ENCODE data around the gene PTCD3. TPM values are rescaled to one million over a fixed set of nuclear protein-coding genes. Genes with fewer than 3 reads are reported as not detected.

The PTCD3 gene
- 31.6 and 74.4 TPM in 2 replicates for polyA plus RNA-seq (2011; rRNA removed)
- polyA minus RNA-seq (2011; rRNA and poly(A)+ RNA removed): 52.2 and 57.2 TPM in 2 replicates

- Histone ChIP-seq H3K36me3 (ENCODE audit: control insufficient read depth, insufficient read depth, low read length) (no peaks in the 10 kb centered on the region; the same call in 1 of the 2 replicates), H3K4me3 (ENCODE audit: low read depth, low read length) (peak within 1 kb of the TSS; percentile 70), H3K27me3 (ENCODE audit: control insufficient read depth, insufficient read depth, low read length) (no peaks in the 10 kb centered on the region)
- TF ChIP-seq CTCF (IDR thresholded peaks at IDR 0.05; ENCODE audit: insufficient read depth, low read depth, low read length): no peak
- ChIA-PET POLR2A (interaction anchor here (0.5 to 1.1 kb wide), 3 partner anchors 20 to 80 kb away, joined by 3 to 10 read pairs (median 5); no protein-coding TSS in a partner anchor), CTCF (interaction anchor here (0.9 to 1.5 kb wide), 5 partner anchors 8 to 292 kb away, joined by 3 to 6 read pairs (median 5); no protein-coding TSS in a partner anchor)
- DNase-seq (ENCODE audit: low read depth): peak; percentile 81
Observed at GRCh38 chr2:86105969-86106945, at the start of gene PTCD3. TSS of gene PTCD3 (plus strand) at chr2:86106235. CDS start at chr2:86106248, 13 bp downstream.

- no peak for DNase-seq (ENCODE audit: low read depth)
- Histone ChIP-seq H3K27me3 (ENCODE audit: control insufficient read depth, insufficient read depth, low read length) (no peaks in the 10 kb centered on the region), H3K36me3 (ENCODE audit: control insufficient read depth, insufficient read depth, low read length) (peaks cover 8% of the 10 kb centered on the region), H3K4me3 (ENCODE audit: low read depth, low read length) (no peak overlapping the region)
- ChIA-PET CTCF (interaction anchor here (1.3 to 1.7 kb wide), 3 partner anchors 11 to 168 kb away, joined by 3 to 7 read pairs (median 4); partner anchors contain the start of gene ST3GAL5), POLR2A (no interaction called here)
- TF ChIP-seq CTCF (IDR thresholded peaks at IDR 0.05; ENCODE audit: insufficient read depth, low read depth, low read length): no peak
Observed at GRCh38 chr2:86056590-86057331, 49.3 kb upstream of the PTCD3 start.

GRCh38 chr2:86062043-86062442, 44.0 kb upstream of the PTCD3 start:
- no peaks in the 10 kb centered on the region for H3K36me3 ChIP-seq (ENCODE audit: control insufficient read depth, insufficient read depth, low read length)
- H3K27me3 ChIP-seq (ENCODE audit: control insufficient read depth, insufficient read depth, low read length): no peaks in the 10 kb centered on the region
- H3K4me3 ChIP-seq (ENCODE audit: low read depth, low read length): no peak overlapping the region
- DNase-seq (ENCODE audit: low read depth): no peak
- ChIA-PET CTCF (interaction anchor here (1.4 kb wide), 1 partner anchor 17 kb away, joined by 4 read pairs; no protein-coding TSS in a partner anchor), POLR2A (no interaction called here)
- no peak for TF ChIP-seq CTCF (IDR thresholded peaks at IDR 0.05; ENCODE audit: insufficient read depth, low read depth, low read length)

GRCh38 chr2:86064006-86064405, 42.0 kb upstream of the PTCD3 start:
- CTCF ChIA-PET: interaction anchor here (0.7 to 0.9 kb wide), 3 partner anchors 27 to 236 kb away, joined by 3 to 4 read pairs (median 3); no protein-coding TSS in a partner anchor
- peaks cover 2% of the 10 kb centered on the region; the same call in 1 of the 2 replicates for H3K36me3 ChIP-seq (ENCODE audit: control insufficient read depth, insufficient read depth, low read length)
- no peak for TF ChIP-seq CTCF (IDR thresholded peaks at IDR 0.05; ENCODE audit: insufficient read depth, low read depth, low read length)
- POLR2A ChIA-PET: interaction anchor here (0.5 to 0.8 kb wide), 4 partner anchors 67 to 206 kb away, joined by 3 read pairs; partner anchors contain the start of gene ST3GAL5
- peak; percentile 83 for DNase-seq (ENCODE audit: low read depth)
- no peaks in the 10 kb centered on the region for H3K27me3 ChIP-seq (ENCODE audit: control insufficient read depth, insufficient read depth, low read length)
- H3K4me3 ChIP-seq (ENCODE audit: low read depth, low read length): no peak overlapping the region

Data from BJ (cell line).